A673 (cell line): Measurements from ENCODE around the gene SCCPDH.

Experiments
- EZH2 ChIP-seq: fragments of 200-600 bp; sonication (generic); IDR thresholded peaks from 2 replicates; pipeline ENCODE4 v1.6.1; 2017; ENCODE audit warnings: borderline replicate concordance, low read depth, mild to moderate bottlenecking, mixed read lengths, antibody characterized with exemption, low read length; ENCODE audit not compliant: poor library complexity, severe bottlenecking
- TF ChIP-seq, protein P1 (sequence below): fragments of 300-800, 200-600 bp; sonication (generic); conservative IDR thresholded peaks from 2 replicates; pipeline ENCODE4 v1.5.1; 2017; ENCODE audit warnings: low read depth, mild to moderate bottlenecking, antibody characterized with exemption, low read length, moderate library complexity, mixed read lengths

DNA sequence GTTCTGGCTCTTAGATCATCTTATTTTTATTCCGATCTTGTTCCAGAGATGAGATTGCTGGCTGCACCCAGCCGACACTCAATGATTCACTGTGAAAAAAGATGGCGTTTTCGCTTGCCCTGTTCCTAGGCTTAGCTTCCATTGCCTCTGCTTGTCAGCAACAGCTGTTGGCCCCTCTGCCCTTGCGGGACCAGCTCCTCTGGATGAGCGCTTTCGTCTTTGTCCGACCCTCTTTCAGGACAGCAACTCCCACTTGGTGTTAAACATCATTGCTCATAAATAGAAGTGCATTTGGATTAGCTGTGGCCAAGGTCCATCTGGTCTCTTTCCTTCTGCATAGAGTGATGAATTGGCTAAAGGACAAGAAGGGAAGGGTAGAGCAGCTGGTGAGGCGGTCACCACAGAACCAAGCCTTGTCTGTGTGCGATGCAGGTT, 43.5 kb upstream of the SCCPDH start:
- TF ChIP-seq, protein P1, sequence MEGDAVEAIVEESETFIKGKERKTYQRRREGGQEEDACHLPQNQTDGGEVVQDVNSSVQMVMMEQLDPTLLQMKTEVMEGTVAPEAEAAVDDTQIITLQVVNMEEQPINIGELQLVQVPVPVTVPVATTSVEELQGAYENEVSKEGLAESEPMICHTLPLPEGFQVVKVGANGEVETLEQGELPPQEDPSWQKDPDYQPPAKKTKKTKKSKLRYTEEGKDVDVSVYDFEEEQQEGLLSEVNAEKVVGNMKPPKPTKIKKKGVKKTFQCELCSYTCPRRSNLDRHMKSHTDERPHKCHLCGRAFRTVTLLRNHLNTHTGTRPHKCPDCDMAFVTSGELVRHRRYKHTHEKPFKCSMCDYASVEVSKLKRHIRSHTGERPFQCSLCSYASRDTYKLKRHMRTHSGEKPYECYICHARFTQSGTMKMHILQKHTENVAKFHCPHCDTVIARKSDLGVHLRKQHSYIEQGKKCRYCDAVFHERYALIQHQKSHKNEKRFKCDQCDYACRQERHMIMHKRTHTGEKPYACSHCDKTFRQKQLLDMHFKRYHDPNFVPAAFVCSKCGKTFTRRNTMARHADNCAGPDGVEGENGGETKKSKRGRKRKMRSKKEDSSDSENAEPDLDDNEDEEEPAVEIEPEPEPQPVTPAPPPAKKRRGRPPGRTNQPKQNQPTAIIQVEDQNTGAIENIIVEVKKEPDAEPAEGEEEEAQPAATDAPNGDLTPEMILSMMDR = no peak
- TF ChIP-seq EZH2 = no peak
